Psoas muscle (tissue), 8 donors: ENCODE measurements around the gene ELAPOR1. TPM values are rescaled to one million over a fixed set of nuclear protein-coding genes. Genes with fewer than 3 reads are reported as not detected.
A peak's percentile ranks its signal among the peaks of the same experiment; 100 is the strongest.

Experiments
- ATAC-seq, 4 donors: fragments of 200-7000 bp; cut with Tn5 transposase; one replicate each; pipeline ENCODE4 v1.9.1; 2020; ENCODE audit warnings: moderate library complexity in 3 of 4, mild to moderate bottlenecking in 2 of 4
- DNase-seq, 2 donors: peaks; one replicate each; pipeline ENCODE4 v3.0.0-alpha.2; 2020
- H3K27ac ChIP-seq: fragments of 200-600 bp; one replicate; pipeline ENCODE4 v1.8.0; 2022
- H3K27me3 ChIP-seq, 3 donors: fragments of 200-600 bp in 1 of 3; one replicate each; pipeline versions ENCODE4 v1.6.1 to v1.8.0; 2013 to 2022; ENCODE audit warnings: low read length in 2 of 3, mild to moderate bottlenecking in 2 of 3, moderate library complexity in 1 of 3; ENCODE audit not compliant: insufficient read depth in 3 of 3
- H3K36me3 ChIP-seq, 2 donors: fragments of 200-600 bp in 1 of 2; one replicate each; pipeline versions ENCODE4 v1.6.1 to v1.8.0; 2013 to 2022; ENCODE audit warnings: low read depth in 1 of 2, mild to moderate bottlenecking in 1 of 2, moderate library complexity in 1 of 2; ENCODE audit not compliant: insufficient read depth in 1 of 2
- H3K4me1 ChIP-seq: fragments of 200-600 bp; one replicate; pipeline ENCODE4 v1.8.0; 2022
- H3K4me3 ChIP-seq: fragments of 200-600 bp; one replicate; pipeline ENCODE4 v1.8.0; 2022; ENCODE audit warnings: mild to moderate bottlenecking
- H3K9me3 ChIP-seq: fragments of 200-600 bp; one replicate; pipeline ENCODE4 v1.8.0; 2022
- WGBS, 3 donors: extraction: QIAGEN DNeasy Blood & Tissue Kit; methylation state at CpG; one replicate each; pipeline versions ENCODE4 v1.1.6 to v1.1.7; 2013; 5-methylcytosine and 5-hydroxymethylcytosine counted together
- intact Hi-C, 2 donors: fragments of 100-400 bp; cut with DNase I; formaldehyde crosslinking; loops; one replicate each; pipeline versions ENCODE4 v1.11.0 to v1.14.2; 2022
- polyA plus RNA-seq, 3 donors: library from polyadenylated mRNA; stranded (reverse); fragments of 200-250 nt; gene quantifications; one replicate each; pipeline ENCODE4 v1.2.3, GENCODE V29; 2013
- total RNA-seq, 4 donors: library from RNA; stranded (reverse); fragmentation: NEBNext Ultra II Directional in 2 of 4; extraction: Animal tissue kit (Norgen Biotek cat#: 25700) in 2 of 4; gene quantifications; one replicate each; pipeline versions ENCODE4 v1.2.1 to v1.2.4, GENCODE V29; 2021 to 2023
- TF ChIP-seq, protein P1 (sequence below): fragments of 200-600 bp; IDR thresholded peaks from one replicate; pipeline ENCODE4 v1.8.0; 2022; ENCODE audit warnings: antibody characterized with exemption
- donor health status: healthy with polysubstance abuse.
- donor health status: DM: no; HTN: no; CAD: no; lungs with moderate emphysema.
- donor health status: Bipolar disorder and iron deficiency.
- donor health status: healthy.
- donor health status: DM: yes; HTN: yes; CAD: no.
- donor health status: DM: no; HTN: no; CAD: no.
- donor health status: DM: no; HTN: no; CAD: no.
- donor health status: DM: yes; HTN: yes; CAD: no.

The ELAPOR1 gene
- total and polyA plus RNA-seq, 7 donors: 0.03 to 0.46 (median 0.19) TPM; not detected in 1

GRCh38 chr1:109131800-109132199 lies 17.9 kb downstream of the ELAPOR1 start:
- DNase-seq: no peak
- Histone ChIP-seq H3K27ac (no peak overlapping the region), H3K9me3 (no peaks in the 10 kb centered on the region), H3K4me3 (no peak overlapping the region), H3K4me1 (peaks cover 8% of the 10 kb centered on the region), H3K36me3 (no peaks in the 10 kb centered on the region), H3K27me3 (no peaks in the 10 kb centered on the region)
- no peak for ATAC-seq
- TF ChIP-seq, protein P1, sequence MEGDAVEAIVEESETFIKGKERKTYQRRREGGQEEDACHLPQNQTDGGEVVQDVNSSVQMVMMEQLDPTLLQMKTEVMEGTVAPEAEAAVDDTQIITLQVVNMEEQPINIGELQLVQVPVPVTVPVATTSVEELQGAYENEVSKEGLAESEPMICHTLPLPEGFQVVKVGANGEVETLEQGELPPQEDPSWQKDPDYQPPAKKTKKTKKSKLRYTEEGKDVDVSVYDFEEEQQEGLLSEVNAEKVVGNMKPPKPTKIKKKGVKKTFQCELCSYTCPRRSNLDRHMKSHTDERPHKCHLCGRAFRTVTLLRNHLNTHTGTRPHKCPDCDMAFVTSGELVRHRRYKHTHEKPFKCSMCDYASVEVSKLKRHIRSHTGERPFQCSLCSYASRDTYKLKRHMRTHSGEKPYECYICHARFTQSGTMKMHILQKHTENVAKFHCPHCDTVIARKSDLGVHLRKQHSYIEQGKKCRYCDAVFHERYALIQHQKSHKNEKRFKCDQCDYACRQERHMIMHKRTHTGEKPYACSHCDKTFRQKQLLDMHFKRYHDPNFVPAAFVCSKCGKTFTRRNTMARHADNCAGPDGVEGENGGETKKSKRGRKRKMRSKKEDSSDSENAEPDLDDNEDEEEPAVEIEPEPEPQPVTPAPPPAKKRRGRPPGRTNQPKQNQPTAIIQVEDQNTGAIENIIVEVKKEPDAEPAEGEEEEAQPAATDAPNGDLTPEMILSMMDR: no peak
- intact Hi-C loops: loop anchor here in 1 of 2 donors (10.0 kb wide), 1 partner anchor 53 kb away; no protein-coding TSS in a partner anchor

DNA sequence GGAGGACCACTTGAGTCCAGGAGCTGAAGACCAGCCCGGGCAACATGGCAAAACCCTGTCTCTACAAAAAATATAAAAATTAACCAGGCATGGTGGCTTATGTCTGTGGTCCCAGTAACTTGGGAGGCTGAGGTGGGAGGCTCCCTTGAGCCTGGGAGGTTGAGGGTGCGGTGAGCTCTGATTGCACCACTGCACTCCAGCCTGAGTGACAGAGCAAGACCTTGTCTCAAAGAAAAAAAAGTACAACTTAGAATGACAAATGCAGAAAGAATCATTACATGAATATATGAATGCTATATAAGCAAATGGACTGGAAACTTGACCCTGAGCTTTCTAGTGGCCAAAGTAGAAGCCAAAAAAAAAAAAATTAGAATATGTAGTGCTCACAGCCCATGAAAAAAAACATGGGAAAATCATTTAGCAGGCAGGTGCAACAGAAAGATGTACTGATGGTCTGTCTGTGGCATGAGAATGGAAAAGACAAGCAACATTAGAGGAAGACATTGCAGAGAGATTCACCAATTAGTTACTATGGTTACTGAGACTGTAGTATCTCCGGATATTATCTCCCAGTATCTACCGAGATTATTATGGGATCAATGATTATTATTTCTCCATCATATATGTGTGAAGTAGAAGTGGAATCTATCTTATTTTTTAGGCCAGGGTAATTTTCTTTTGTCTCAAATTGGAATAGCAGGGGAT lies 19.2 kb downstream of the ELAPOR1 start:
- Histone ChIP-seq H3K27ac (no peak overlapping the region), H3K4me3 (no peak overlapping the region), H3K4me1 (peaks cover 8% of the 10 kb centered on the region), H3K9me3 (no peaks in the 10 kb centered on the region), H3K27me3 (no peaks in the 10 kb centered on the region), H3K36me3 (no peaks in the 10 kb centered on the region)
- WGBS, 3 donors: 55 to 68% (median 62%) methylated on average over 4 of the region's 4 CpGs
- TF ChIP-seq, protein P1: no peak
- no peak for DNase-seq
- peak in 1 of 4 donors; percentile 65 for ATAC-seq
- intact Hi-C loops: loop anchor here in 1 of 2 donors (10.0 kb wide), 1 partner anchor 52 kb away; no protein-coding TSS in a partner anchor

GRCh38 chr1:109133815-109134214 lies 19.9 kb downstream of the ELAPOR1 start:
- ATAC-seq: peak; percentile 73 to 95 (median 83)
- no peaks in the 10 kb centered on the region for H3K9me3 ChIP-seq
- 31 to 41% (median 39%) methylated on average over 2 of the region's 2 CpGs for WGBS, 3 donors
- peaks cover 8% of the 10 kb centered on the region for H3K4me1 ChIP-seq
- peak; percentile 25 to 81 for DNase-seq
- no peaks in the 10 kb centered on the region for H3K27me3 ChIP-seq
- H3K4me3 ChIP-seq: no peak overlapping the region
- TF ChIP-seq, protein P1: no peak
- no peak overlapping the region for H3K27ac ChIP-seq
- H3K36me3 ChIP-seq: no peaks in the 10 kb centered on the region
- intact Hi-C loops: loop anchor here in 1 of 2 donors (10.0 kb wide), 1 partner anchor 51 kb away; no protein-coding TSS in a partner anchor

DNA sequence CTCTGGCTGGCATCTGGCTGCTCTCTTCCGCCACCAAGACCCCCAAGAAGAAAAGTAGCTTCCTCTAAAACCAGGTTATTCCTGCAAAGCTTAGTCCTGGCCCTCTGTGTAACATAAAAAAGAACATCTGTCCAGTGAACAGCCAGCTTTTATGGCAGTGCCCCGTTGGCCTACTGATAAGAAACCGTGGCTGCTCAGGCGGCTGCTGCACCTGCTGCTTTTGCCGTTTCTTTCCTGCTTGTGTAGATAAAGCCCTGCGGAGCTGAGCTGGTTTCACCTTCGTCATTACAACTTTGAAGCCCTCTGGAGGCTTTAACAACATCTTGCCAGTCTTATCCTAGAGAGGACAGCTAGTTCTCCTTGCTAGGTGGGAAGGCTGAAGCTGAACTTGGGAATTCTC lies 20.5 kb downstream of the ELAPOR1 start:
- no peak overlapping the region for H3K27ac ChIP-seq
- WGBS, 3 donors: 36 to 55% (median 48%) methylated on average over 7 of the region's 7 CpGs
- H3K27me3 ChIP-seq: no peaks in the 10 kb centered on the region
- DNase-seq (no peak), ATAC-seq (peak in 2 of 4 donors; percentile 14 to 31)
- TF ChIP-seq, protein P1: no peak
- intact Hi-C loops: loop anchor here in 1 of 2 donors (10.0 kb wide), 1 partner anchor 50 kb away; no protein-coding TSS in a partner anchor
- no peak overlapping the region for H3K4me3 ChIP-seq
- H3K4me1 ChIP-seq: peaks cover 8% of the 10 kb centered on the region
- no peaks in the 10 kb centered on the region for H3K36me3 ChIP-seq
- H3K9me3 ChIP-seq: no peaks in the 10 kb centered on the region
